GM23248 (cell line): ENCODE results near the gene SOX12.
"Not testable (repeated sequence)": the region's sequence is repeated elsewhere in the genome, so short reads cannot be mapped to it uniquely, and the experiment has no call there.

Source experiments
- EZH2 ChIP-seq: fragments of 200-600 bp; sonication (generic); IDR thresholded peaks from 2 replicates; pipeline ENCODE4 v1.6.1; 2018; ENCODE audit warnings: antibody characterized with exemption, mild to moderate bottlenecking; ENCODE audit not compliant: insufficient read depth, poor library complexity, severe bottlenecking
- EZH2phosphoT487 ChIP-seq: fragments of 200-600 bp; sonication (generic); IDR thresholded peaks from 2 replicates; pipeline ENCODE4 v1.6.1; 2018; ENCODE audit warnings: antibody characterized with exemption, moderate library complexity, mild to moderate bottlenecking, low read depth; ENCODE audit not compliant: insufficient read depth

DNA sequence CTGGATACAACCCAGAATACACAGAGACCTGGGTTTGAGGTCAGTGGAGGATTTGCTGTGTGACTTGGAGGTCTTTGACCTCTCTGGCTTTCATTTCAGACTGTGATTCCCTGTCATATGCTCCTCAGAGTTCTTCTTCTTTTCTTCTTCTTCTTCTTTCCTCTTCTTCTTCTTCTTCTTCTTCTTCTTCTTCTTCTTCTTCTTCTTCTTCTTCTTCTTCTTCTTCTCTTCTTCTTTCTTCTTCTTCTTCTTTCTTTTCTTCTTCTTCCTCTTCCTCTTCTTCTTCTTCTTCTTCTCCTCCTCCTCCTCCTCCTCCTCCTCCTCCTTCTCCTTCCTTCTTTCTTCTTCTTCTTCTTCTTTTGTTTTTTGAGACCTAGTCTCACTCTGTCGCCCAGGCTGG, 10.7 kb downstream of the SOX12 start:
- not testable (repeated sequence) for TF ChIP-seq EZH2, EZH2phosphoT487
